HUDEP-2 (cell line): ENCODE data around the gene SNRNP200.
"Not testable (repeated sequence)": the region's sequence is repeated elsewhere in the genome, so short reads cannot be mapped to it uniquely, and the experiment has no call there.

Experiments
- DNase-seq, 76 experiments: peaks; one replicate each; lab custom pipeline; 2025; ENCODE audit not compliant: unreplicated experiment in 76 of 76; lab: John Stamatoyannopoulos, UW

Gene SNRNP200

GRCh38 chr2:96276787-96277499 is 28.4 kb downstream of the SNRNP200 start:
- DNase-seq, result no peak

- no peak for DNase-seq
Measured at GRCh38 chr2:96274355-96275056, 30.8 kb downstream of the SNRNP200 start.

GRCh38 chr2:96273763-96274162 is 31.6 kb downstream of the SNRNP200 start:
- no peak for DNase-seq

- peak in 1 of 76 experiments; percentile 6 for DNase-seq
Measured at GRCh38 chr2:96271995-96272394, 33.4 kb downstream of the SNRNP200 start.

GRCh38 chr2:96267159-96267971 is 38.0 kb downstream of the SNRNP200 start:
- peak in 51 of 76 experiments; percentile 3 to 60 (median 31) for DNase-seq

GRCh38 chr2:96265840-96266679 is 39.3 kb downstream of the SNRNP200 start, which contains the start of the genes CIAO1 and TMEM127:
TSS of gene CIAO1 (plus strand) at chr2:96266225. CDS start at chr2:96266351, 126 bp downstream.
TSS of gene TMEM127 (minus strand) at chr2:96265997. CDS start at chr2:96265381, 616 bp downstream.
- peak in 75 of 76 experiments; percentile 32 to 98 (median 96) for DNase-seq

GRCh38 chr2:96265349-96265839 is 40.0 kb downstream of the SNRNP200 start:
- peak in 1 of 76 experiments; percentile 13 for DNase-seq

GRCh38 chr2:96264656-96265348 is 40.5 kb downstream of the SNRNP200 start:
- DNase-seq, result peak in 24 of 76 experiments; percentile 4 to 37 (median 14)

GRCh38 chr2:96264086-96264485 is 41.3 kb downstream of the SNRNP200 start:
- DNase-seq, result no peak

GRCh38 chr2:96262306-96262705 is 43.0 kb downstream of the SNRNP200 start:
- no peak for DNase-seq

- no peak for DNase-seq
Measured at GRCh38 chr2:96261328-96262003, 43.9 kb downstream of the SNRNP200 start.

- peak in 68 of 76 experiments; percentile 7 to 74 (median 42) for DNase-seq
Measured at GRCh38 chr2:96260387-96261260, 44.7 kb downstream of the SNRNP200 start.

- no peak for DNase-seq
Measured at GRCh38 chr2:96259497-96259921, 45.8 kb downstream of the SNRNP200 start.

- no peak for DNase-seq
Measured at GRCh38 chr2:96258166-96259022, 47.0 kb downstream of the SNRNP200 start.

GRCh38 chr2:96257744-96258143 is 47.6 kb downstream of the SNRNP200 start:
- DNase-seq, result not testable (repeated sequence)

- DNase-seq, result no peak
Measured at GRCh38 chr2:96256611-96257113, 48.7 kb downstream of the SNRNP200 start.

GRCh38 chr2:96254571-96254970 is 50.8 kb downstream of the SNRNP200 start:
- no peak for DNase-seq
